ENCODE results near the gene SLC22A23.

- TF ChIP-seq, protein P1, sequence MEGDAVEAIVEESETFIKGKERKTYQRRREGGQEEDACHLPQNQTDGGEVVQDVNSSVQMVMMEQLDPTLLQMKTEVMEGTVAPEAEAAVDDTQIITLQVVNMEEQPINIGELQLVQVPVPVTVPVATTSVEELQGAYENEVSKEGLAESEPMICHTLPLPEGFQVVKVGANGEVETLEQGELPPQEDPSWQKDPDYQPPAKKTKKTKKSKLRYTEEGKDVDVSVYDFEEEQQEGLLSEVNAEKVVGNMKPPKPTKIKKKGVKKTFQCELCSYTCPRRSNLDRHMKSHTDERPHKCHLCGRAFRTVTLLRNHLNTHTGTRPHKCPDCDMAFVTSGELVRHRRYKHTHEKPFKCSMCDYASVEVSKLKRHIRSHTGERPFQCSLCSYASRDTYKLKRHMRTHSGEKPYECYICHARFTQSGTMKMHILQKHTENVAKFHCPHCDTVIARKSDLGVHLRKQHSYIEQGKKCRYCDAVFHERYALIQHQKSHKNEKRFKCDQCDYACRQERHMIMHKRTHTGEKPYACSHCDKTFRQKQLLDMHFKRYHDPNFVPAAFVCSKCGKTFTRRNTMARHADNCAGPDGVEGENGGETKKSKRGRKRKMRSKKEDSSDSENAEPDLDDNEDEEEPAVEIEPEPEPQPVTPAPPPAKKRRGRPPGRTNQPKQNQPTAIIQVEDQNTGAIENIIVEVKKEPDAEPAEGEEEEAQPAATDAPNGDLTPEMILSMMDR (IDR thresholded peaks at IDR 0.05; ENCODE audit: low read length) = no peak
- TF ChIP-seq EZH2phosphoT487 (IDR thresholded peaks at IDR 0.05; ENCODE audit: low read length) = no peak
Observed at GRCh38 chr6:3348821-3349220, 108.0 kb downstream of the SLC22A23 start.

Measured in MM.1S (cell line).